SK-N-SH treated with all-trans-retinoic acid at 6 μM for 48 hours (cell line): ENCODE measurements around the gene FNDC3B.

Experiments used
- ATAC-seq: fragments of 200-7000 bp; cut with Tn5 transposase; 3 replicates; pipeline ENCODE4 v1.9.1; 2020; ENCODE audit warnings: mild to moderate bottlenecking, moderate library complexity
- BACH2 ChIP-seq: fragments of 250-450 bp; sonication (Bioruptor Pico); IDR thresholded peaks from 2 replicates; pipeline ENCODE4 v1.9.0; 2021; ENCODE audit warnings: mild to moderate bottlenecking, borderline replicate concordance
- CREB5 ChIP-seq: fragments of 250-450 bp; sonication (Bioruptor Pico); IDR thresholded peaks from 2 replicates; pipeline ENCODE4 v1.5.1; 2020; ENCODE audit warnings: low read depth, mild to moderate bottlenecking, moderate library complexity
- ESRRG ChIP-seq: fragments of 250-450 bp; sonication (Bioruptor Pico); IDR thresholded peaks from 2 replicates; pipeline ENCODE4 v1.6.1; 2021; ENCODE audit warnings: mild to moderate bottlenecking
- GLIS3 ChIP-seq: fragments of 250-450 bp; sonication (Bioruptor Pico); IDR thresholded peaks from 2 replicates; pipeline ENCODE4 v1.5.0; 2020; ENCODE audit warnings: mild to moderate bottlenecking, moderate library complexity
- ISL1 ChIP-seq: fragments of 250-450 bp; sonication (Bioruptor Pico); IDR thresholded peaks from 2 replicates; pipeline ENCODE4 v2.1.2; 2022; ENCODE audit warnings: mild to moderate bottlenecking, moderate library complexity
- PATZ1 ChIP-seq: fragments of 250-450 bp; sonication (Bioruptor Pico); IDR thresholded peaks from 2 replicates; pipeline ENCODE4 v1.8.0; 2020; ENCODE audit warnings: mild to moderate bottlenecking, moderate library complexity, borderline replicate concordance
- POU6F1 ChIP-seq: fragments of 250-450 bp; sonication (Bioruptor Pico); IDR thresholded peaks from 2 replicates; pipeline ENCODE4 v1.8.0; 2021; ENCODE audit warnings: low read depth, mild to moderate bottlenecking, moderate library complexity, borderline replicate concordance
- RARB ChIP-seq: fragments of 250-450 bp; sonication (Bioruptor Pico); IDR thresholded peaks from 2 replicates; pipeline ENCODE4 v1.8.0; 2021; ENCODE audit warnings: mild to moderate bottlenecking, moderate library complexity
- TCF4 ChIP-seq: fragments of 250-450 bp; sonication (Bioruptor Pico); IDR thresholded peaks from 2 replicates; pipeline ENCODE4 v1.8.0; 2021; ENCODE audit warnings: mild to moderate bottlenecking, moderate library complexity, borderline replicate concordance
- TOX ChIP-seq: fragments of 250-450 bp; sonication (Bioruptor Pico); IDR thresholded peaks from 2 replicates; pipeline ENCODE4 v1.8.0; 2021; ENCODE audit warnings: mild to moderate bottlenecking, moderate library complexity, borderline replicate concordance
- TSHZ2 ChIP-seq: fragments of 250-450 bp; sonication (Bioruptor Pico); IDR thresholded peaks from 2 replicates; pipeline ENCODE4 v1.5.0; 2020; ENCODE audit warnings: mild to moderate bottlenecking, moderate library complexity
- ZC3H10 ChIP-seq: fragments of 250-450 bp; sonication (Bioruptor Pico); IDR thresholded peaks from 2 replicates; pipeline ENCODE4 v1.5.1; 2021; ENCODE audit warnings: mild to moderate bottlenecking, moderate library complexity
- ZFP3 ChIP-seq: fragments of 250-450 bp; sonication (Bioruptor Pico); IDR thresholded peaks from 2 replicates; pipeline ENCODE4 v1.5.0; 2020; ENCODE audit warnings: mild to moderate bottlenecking, moderate library complexity
- ZNF565 ChIP-seq: fragments of 450-650 bp; formaldehyde crosslinking; conservative IDR thresholded peaks from 2 replicates; pipeline ENCODE4 v1.5.0; 2020; ENCODE audit warnings: low read depth, mild to moderate bottlenecking, moderate library complexity
- ZNF8 ChIP-seq: fragments of 450-650 bp; formaldehyde crosslinking; IDR thresholded peaks from 2 replicates; pipeline ENCODE4 v1.5.0; 2020; ENCODE audit warnings: mild to moderate bottlenecking, moderate library complexity
- TF ChIP-seq, protein P1 (sequence below): fragments of 250-450 bp; sonication (Bioruptor Pico); IDR thresholded peaks from 2 replicates; pipeline ENCODE4 v1.5.1; 2021; ENCODE audit warnings: mild to moderate bottlenecking, moderate library complexity

FNDC3B gene

DNA sequence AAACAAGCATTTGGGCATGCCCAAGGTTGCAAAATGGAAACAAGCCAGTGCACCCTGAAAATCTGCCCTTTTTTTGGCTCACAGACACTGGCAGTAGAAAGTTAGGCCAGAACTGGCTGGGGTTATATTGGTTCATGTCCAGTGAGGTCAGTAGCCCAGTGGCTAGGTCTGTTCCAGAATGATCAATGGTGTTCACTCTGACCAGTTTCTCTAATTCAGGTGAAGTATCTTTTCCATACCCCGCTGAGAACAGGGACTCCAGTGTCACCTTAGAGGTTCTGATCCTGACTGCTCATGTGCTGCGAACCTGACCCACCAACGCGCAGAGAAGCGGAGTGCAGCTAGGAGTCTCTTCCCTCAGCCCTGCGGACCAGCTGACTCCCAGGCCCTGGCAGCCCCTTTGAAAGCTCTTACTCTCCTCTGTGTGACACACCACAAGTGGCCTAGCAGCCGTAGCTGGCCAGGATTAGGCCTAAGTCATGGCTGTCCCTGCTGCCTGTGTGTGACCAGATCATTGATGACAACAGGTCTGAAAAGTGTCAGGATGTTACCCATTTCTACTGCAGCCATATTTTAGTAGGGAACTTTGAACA lies 285.3 kb downstream of the FNDC3B start:
- TF ChIP-seq ZC3H10 (CRISPR knock-in tag) (no peak), ZNF8 (CRISPR knock-in tag) (no peak), RARB (CRISPR knock-in tag) (no peak), TSHZ2 (CRISPR knock-in tag) (no peak)
- TF ChIP-seq, all 23 proteins: peak for 0
- ATAC-seq = no peak

- TF ChIP-seq, protein P1, sequence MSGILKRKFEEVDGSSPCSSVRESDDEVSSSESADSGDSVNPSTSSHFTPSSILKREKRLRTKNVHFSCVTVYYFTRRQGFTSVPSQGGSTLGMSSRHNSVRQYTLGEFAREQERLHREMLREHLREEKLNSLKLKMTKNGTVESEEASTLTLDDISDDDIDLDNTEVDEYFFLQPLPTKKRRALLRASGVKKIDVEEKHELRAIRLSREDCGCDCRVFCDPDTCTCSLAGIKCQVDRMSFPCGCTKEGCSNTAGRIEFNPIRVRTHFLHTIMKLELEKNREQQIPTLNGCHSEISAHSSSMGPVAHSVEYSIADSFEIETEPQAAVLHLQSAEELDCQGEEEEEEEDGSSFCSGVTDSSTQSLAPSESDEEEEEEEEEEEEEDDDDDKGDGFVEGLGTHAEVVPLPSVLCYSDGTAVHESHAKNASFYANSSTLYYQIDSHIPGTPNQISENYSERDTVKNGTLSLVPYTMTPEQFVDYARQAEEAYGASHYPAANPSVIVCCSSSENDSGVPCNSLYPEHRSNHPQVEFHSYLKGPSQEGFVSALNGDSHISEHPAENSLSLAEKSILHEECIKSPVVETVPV (CRISPR knock-in tag) = no peak
- no peak for ATAC-seq
These were observed 286.1 kb downstream of the FNDC3B start for GRCh38 chr3:172325461-172325860.

DNA sequence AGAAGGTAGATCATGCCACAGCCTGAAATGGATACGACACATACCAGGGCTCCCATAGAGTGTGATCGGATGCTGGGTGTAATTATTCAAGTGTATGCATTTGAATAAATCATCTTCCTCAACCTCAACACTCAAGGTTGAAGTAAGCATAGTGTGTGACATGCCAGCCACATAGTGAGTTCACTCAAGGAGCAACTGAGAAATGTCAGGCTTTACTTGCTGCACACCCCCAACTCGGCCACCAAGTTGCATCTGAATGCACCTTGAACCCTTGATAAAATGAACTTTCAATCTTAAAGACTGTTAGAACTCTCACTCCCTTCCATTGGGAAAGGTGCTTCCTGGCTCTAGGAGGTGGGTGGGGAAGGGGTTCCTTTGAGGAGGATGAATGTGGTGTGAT lies 287.6 kb downstream of the FNDC3B start:
- TF ChIP-seq BACH2 (CRISPR knock-in tag) (no peak), PATZ1 (CRISPR knock-in tag) (no peak), RARB (CRISPR knock-in tag) (no peak), POU6F1 (no peak), TOX (CRISPR knock-in tag) (no peak), GLIS3 (CRISPR knock-in tag) (no peak), ZFP3 (CRISPR knock-in tag) (no peak), ESRRG (CRISPR knock-in tag) (no peak), TSHZ2 (CRISPR knock-in tag) (no peak), ZNF565 (no peak), ISL1 (no peak), CREB5 (CRISPR knock-in tag) (no peak), ZNF8 (CRISPR knock-in tag) (no peak), TCF4 (CRISPR knock-in tag) (no peak)
- TF ChIP-seq, protein P1 (CRISPR knock-in tag) = no peak
- ATAC-seq = no peak
